Activated T-cell treated with anti-CD3 and anti-CD28 coated beads, Interleukin-2, amount 50 U/mL, for 24 hours (primary cell): ENCODE measurements around the gene TGFBI.
"Not testable (repeated sequence)": the region's sequence is repeated elsewhere in the genome, so short reads cannot be mapped to it uniquely, and the experiment has no call there.

Source experiments
- DNase-seq: peaks from one replicate; pipeline ENCODE4 v3.0.0-alpha.2; 2020
- H3K27ac Mint-ChIP-seq: 2 replicates; pipeline ENCODE4 v1.8.0; 2020; ENCODE audit warnings: mild to moderate bottlenecking, mixed read lengths
- H3K27me3 Mint-ChIP-seq: 2 replicates; pipeline ENCODE4 v1.8.0; 2020; ENCODE audit warnings: mixed read lengths
- H3K36me3 Mint-ChIP-seq: 2 replicates; pipeline ENCODE4 v1.8.0; 2020; ENCODE audit warnings: low read depth, mixed read lengths
- H3K4me1 Mint-ChIP-seq: 2 replicates; pipeline ENCODE4 v1.8.0; 2020; ENCODE audit warnings: low read depth, mixed read lengths
- H3K4me3 Mint-ChIP-seq: 2 replicates; pipeline ENCODE4 v1.8.0; 2020; ENCODE audit warnings: mild to moderate bottlenecking, moderate library complexity, mixed read lengths
- H3K9me3 Mint-ChIP-seq: 2 replicates; pipeline ENCODE4 v1.8.0; 2020; ENCODE audit warnings: mixed read lengths

The TGFBI gene

GRCh38 chr5:136040746-136041415 lies 12.1 kb downstream of the TGFBI start:
- Mint-ChIP-seq H3K27me3 (no peaks in the 10 kb centered on the region), H3K9me3 (no peaks in the 10 kb centered on the region), H3K27ac (no peak overlapping the region), H3K36me3 (no peaks in the 10 kb centered on the region), H3K4me3 (no peak overlapping the region), H3K4me1 (peaks cover 35% of the 10 kb centered on the region)
- no peak for DNase-seq

- no peak for DNase-seq
- H3K4me3 Mint-ChIP-seq = no peak overlapping the region
- H3K27ac Mint-ChIP-seq = peak overlapping the region; percentile 37
- H3K36me3 Mint-ChIP-seq = no peaks in the 10 kb centered on the region
- peaks cover 23% of the 10 kb centered on the region for H3K4me1 Mint-ChIP-seq
- no peaks in the 10 kb centered on the region for H3K27me3 Mint-ChIP-seq
- H3K9me3 Mint-ChIP-seq = no peaks in the 10 kb centered on the region
Measured at GRCh38 chr5:136042156-136042555, 13.4 kb downstream of the TGFBI start.

- Mint-ChIP-seq H3K4me3 (no peak overlapping the region), H3K27ac (peak overlapping the region; percentile 37)
Measured at GRCh38 chr5:136042665-136043121, 13.9 kb downstream of the TGFBI start.

GRCh38 chr5:136043551-136043950 lies 14.8 kb downstream of the TGFBI start:
- Mint-ChIP-seq H3K27ac (no peak overlapping the region), H3K4me3 (no peak overlapping the region), H3K36me3 (no peaks in the 10 kb centered on the region), H3K27me3 (no peaks in the 10 kb centered on the region), H3K9me3 (no peaks in the 10 kb centered on the region), H3K4me1 (peaks cover 13% of the 10 kb centered on the region)
- DNase-seq = no peak

More at GRCh38 chr5:136042665-136043121, 13.9 kb downstream of the TGFBI start:
- Mint-ChIP-seq H3K36me3 (no peaks in the 10 kb centered on the region), H3K27me3 (no peaks in the 10 kb centered on the region), H3K4me1 (peaks cover 18% of the 10 kb centered on the region), H3K9me3 (no peaks in the 10 kb centered on the region)
- no peak for DNase-seq

- Mint-ChIP-seq H3K27ac (no peak overlapping the region), H3K4me1 (peaks cover 13% of the 10 kb centered on the region), H3K4me3 (no peak overlapping the region), H3K36me3 (no peaks in the 10 kb centered on the region), H3K9me3 (no peaks in the 10 kb centered on the region), H3K27me3 (no peaks in the 10 kb centered on the region)
- no peak for DNase-seq
Measured at GRCh38 chr5:136043968-136044610, 15.3 kb downstream of the TGFBI start.

- H3K27ac Mint-ChIP-seq, H3K36me3 Mint-ChIP-seq: not testable (repeated sequence)
Measured at GRCh38 chr5:136045026-136045425, 16.2 kb downstream of the TGFBI start.

GRCh38 chr5:136046246-136046645 lies 17.5 kb downstream of the TGFBI start:
- Mint-ChIP-seq H3K27me3 (no peaks in the 10 kb centered on the region), H3K27ac (no peak overlapping the region), H3K36me3 (no peaks in the 10 kb centered on the region)

More at GRCh38 chr5:136045026-136045425, 16.2 kb downstream of the TGFBI start:
- not testable (repeated sequence) for H3K4me3 Mint-ChIP-seq, H3K27me3 Mint-ChIP-seq, H3K9me3 Mint-ChIP-seq, DNase-seq
- H3K4me1 Mint-ChIP-seq = peaks cover 13% of the 10 kb centered on the region

GRCh38 chr5:136047858-136048257 lies 19.1 kb downstream of the TGFBI start:
- no peaks in the 10 kb centered on the region for H3K36me3 Mint-ChIP-seq
- H3K27ac Mint-ChIP-seq = no peak overlapping the region
- H3K4me3 Mint-ChIP-seq = no peak overlapping the region
- no peak for DNase-seq
- no peaks in the 10 kb centered on the region for H3K27me3 Mint-ChIP-seq
- peaks cover 3% of the 10 kb centered on the region for H3K4me1 Mint-ChIP-seq
- no peaks in the 10 kb centered on the region for H3K9me3 Mint-ChIP-seq

More at GRCh38 chr5:136046246-136046645, 17.5 kb downstream of the TGFBI start:
- no peak overlapping the region for H3K4me3 Mint-ChIP-seq
- DNase-seq = no peak
- H3K4me1 Mint-ChIP-seq = peaks cover 13% of the 10 kb centered on the region
- H3K9me3 Mint-ChIP-seq = no peaks in the 10 kb centered on the region

GRCh38 chr5:136048966-136049365 lies 20.2 kb downstream of the TGFBI start:
- Mint-ChIP-seq H3K9me3 (no peaks in the 10 kb centered on the region), H3K36me3 (no peaks in the 10 kb centered on the region), H3K27ac (no peak overlapping the region), H3K27me3 (no peaks in the 10 kb centered on the region), H3K4me1 (no peaks in the 10 kb centered on the region), H3K4me3 (no peak overlapping the region)
- DNase-seq = no peak

- Mint-ChIP-seq H3K36me3 (no peaks in the 10 kb centered on the region), H3K4me3 (no peak overlapping the region), H3K4me1 (no peaks in the 10 kb centered on the region), H3K9me3 (no peaks in the 10 kb centered on the region), H3K27ac (no peak overlapping the region), H3K27me3 (no peaks in the 10 kb centered on the region)
- DNase-seq = no peak
Measured at GRCh38 chr5:136051486-136052220, 22.9 kb downstream of the TGFBI start.

GRCh38 chr5:136052692-136053335 lies 24.0 kb downstream of the TGFBI start:
- no peaks in the 10 kb centered on the region for H3K36me3 Mint-ChIP-seq
- H3K4me3 Mint-ChIP-seq = no peak overlapping the region
- H3K4me1 Mint-ChIP-seq = no peaks in the 10 kb centered on the region
- no peaks in the 10 kb centered on the region for H3K9me3 Mint-ChIP-seq
- no peaks in the 10 kb centered on the region for H3K27me3 Mint-ChIP-seq
- no peak for DNase-seq
- H3K27ac Mint-ChIP-seq = no peak overlapping the region

- no peak for DNase-seq
- Mint-ChIP-seq H3K36me3 (no peaks in the 10 kb centered on the region), H3K27me3 (no peaks in the 10 kb centered on the region), H3K27ac (no peak overlapping the region), H3K4me1 (no peaks in the 10 kb centered on the region), H3K9me3 (no peaks in the 10 kb centered on the region), H3K4me3 (no peak overlapping the region)
Measured at GRCh38 chr5:136053336-136054141, 24.8 kb downstream of the TGFBI start.

- no peak for DNase-seq
- no peaks in the 10 kb centered on the region for H3K36me3 Mint-ChIP-seq
- no peaks in the 10 kb centered on the region for H3K9me3 Mint-ChIP-seq
- no peak overlapping the region for H3K4me3 Mint-ChIP-seq
- H3K27me3 Mint-ChIP-seq = no peaks in the 10 kb centered on the region
- H3K4me1 Mint-ChIP-seq = no peaks in the 10 kb centered on the region
- no peak overlapping the region for H3K27ac Mint-ChIP-seq
Measured at GRCh38 chr5:136054142-136055019, 25.6 kb downstream of the TGFBI start.
